ENCODE data around the gene SPAG16. TPM values are rescaled to one million over a fixed set of nuclear protein-coding genes. Genes with fewer than 3 reads are reported as not detected.

The SPAG16 gene
- total RNA-seq, 2 donors from 2014 or later: 27.1 to 29.2 TPM

- Histone ChIP-seq H3K4me1 (replicated peaks) (no peaks in the 10 kb centered on the region), H3K9me3 (no peaks in the 10 kb centered on the region), H3K4me3 (no peak overlapping the region), H3K27ac (no peak overlapping the region), H3K36me3 (no peaks in the 10 kb centered on the region), H3K27me3 (replicated peaks; ENCODE audit: insufficient read depth) (no peaks in the 10 kb centered on the region)
- 68% methylated on average over 1 of the region's 1 CpG for WGBS
- TF ChIP-seq CTCF (IDR thresholded peaks at IDR 0.05) (no peak), POLR2A (IDR thresholded peaks at IDR 0.05) (no peak), POLR2AphosphoS5 (IDR thresholded peaks at IDR 0.05) (no peak)
- DNase-seq (ENCODE audit: low spot score): no peak
- intact Hi-C loops (cut with DNase I): no loop called here
Measured at GRCh38 chr2:213544940-213545339, 260.7 kb downstream of the SPAG16 start.

DNA sequence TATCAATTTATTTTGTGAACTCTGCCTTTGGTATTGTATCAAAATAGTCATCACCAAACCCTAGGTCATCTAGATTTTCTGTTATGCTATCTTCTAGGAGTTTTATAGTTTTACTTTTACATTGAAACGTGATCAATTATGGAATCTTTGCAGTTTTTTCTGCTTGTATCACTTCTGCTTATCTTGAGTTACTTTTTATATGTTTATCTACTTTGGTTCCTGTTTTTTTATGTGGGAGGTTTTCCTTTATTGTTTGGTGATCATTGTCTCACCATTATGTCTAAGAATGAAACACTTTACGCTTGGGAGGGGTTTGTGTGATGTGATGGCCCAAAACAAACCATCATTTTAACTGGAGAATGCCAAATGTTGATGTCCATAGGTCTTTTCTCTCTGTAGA lies 261.2 kb downstream of the SPAG16 start:
- Histone ChIP-seq H3K27ac (no peak overlapping the region), H3K36me3 (no peaks in the 10 kb centered on the region), H3K9me3 (no peaks in the 10 kb centered on the region), H3K4me3 (no peak overlapping the region), H3K27me3 (replicated peaks; ENCODE audit: insufficient read depth) (no peaks in the 10 kb centered on the region), H3K4me1 (replicated peaks) (no peaks in the 10 kb centered on the region)
- no peak for TF ChIP-seq POLR2A (IDR thresholded peaks at IDR 0.05)
- no peak for TF ChIP-seq CTCF (IDR thresholded peaks at IDR 0.05)
- TF ChIP-seq POLR2AphosphoS5 (IDR thresholded peaks at IDR 0.05): no peak
- DNase-seq (ENCODE audit: low spot score): no peak
- 35% methylated on average over 2 of the region's 2 CpGs for whole genome bisulfite sequencing
- intact Hi-C loops (cut with DNase I): no loop called here

GRCh38 chr2:213545964-213546475 lies 261.8 kb downstream of the SPAG16 start:
- Histone ChIP-seq H3K4me3 (no peak overlapping the region), H3K9me3 (no peaks in the 10 kb centered on the region), H3K36me3 (no peaks in the 10 kb centered on the region), H3K27me3 (replicated peaks; ENCODE audit: insufficient read depth) (no peaks in the 10 kb centered on the region), H3K27ac (no peak overlapping the region), H3K4me1 (replicated peaks) (no peaks in the 10 kb centered on the region)
- DNase-seq (ENCODE audit: low spot score): no peak
- intact Hi-C loops (cut with DNase I): no loop called here
- TF ChIP-seq CTCF (IDR thresholded peaks at IDR 0.05) (no peak), POLR2A (IDR thresholded peaks at IDR 0.05) (no peak)

GRCh38 chr2:213551526-213551925 lies 267.3 kb downstream of the SPAG16 start:
- TF ChIP-seq POLR2A (IDR thresholded peaks at IDR 0.05) (no peak), POLR2AphosphoS5 (IDR thresholded peaks at IDR 0.05) (no peak), CTCF (IDR thresholded peaks at IDR 0.05) (no peak)
- WGBS: 79% methylated on average over 1 of the region's 1 CpG

DNA sequence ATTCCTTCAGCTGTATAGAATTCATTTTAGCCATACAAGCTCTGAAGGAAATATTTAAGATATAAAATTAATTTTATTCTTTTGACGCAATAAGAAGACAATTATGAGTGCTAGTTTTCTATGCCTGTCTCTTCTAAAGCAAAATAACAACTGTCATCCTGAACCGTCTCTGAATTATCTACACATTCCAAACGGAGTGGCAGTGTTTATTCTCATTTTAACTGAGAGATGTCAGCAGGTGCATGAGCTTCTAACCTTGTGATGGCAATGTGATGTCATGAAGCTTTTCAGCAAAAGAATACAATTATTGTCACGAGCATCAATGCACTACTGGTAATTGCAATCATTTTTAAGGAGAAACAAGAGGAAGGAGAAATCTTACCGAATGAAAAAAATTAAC lies 274.8 kb downstream of the SPAG16 start:
- 67% methylated on average over 5 of the region's 5 CpGs for WGBS
- no peaks in the 10 kb centered on the region for H3K36me3 ChIP-seq
- H3K27ac ChIP-seq: no peak overlapping the region
- H3K27me3 ChIP-seq (replicated peaks; ENCODE audit: insufficient read depth): no peaks in the 10 kb centered on the region
- H3K9me3 ChIP-seq: no peaks in the 10 kb centered on the region
- TF ChIP-seq POLR2AphosphoS5 (IDR thresholded peaks at IDR 0.05) (no peak), POLR2A (IDR thresholded peaks at IDR 0.05) (no peak), CTCF (IDR thresholded peaks at IDR 0.05) (no peak)
- intact Hi-C loops (cut with DNase I): no loop called here
- DNase-seq (ENCODE audit: low spot score): no peak
- no peaks in the 10 kb centered on the region for H3K4me1 ChIP-seq (replicated peaks)
- H3K4me3 ChIP-seq: no peak overlapping the region

More at GRCh38 chr2:213551526-213551925, 267.3 kb downstream of the SPAG16 start:
- no peak for DNase-seq (ENCODE audit: low spot score)
- intact Hi-C loops (cut with DNase I): no loop called here
- H3K9me3 ChIP-seq: no peaks in the 10 kb centered on the region
- no peaks in the 10 kb centered on the region for H3K27me3 ChIP-seq (replicated peaks; ENCODE audit: insufficient read depth)
- H3K27ac ChIP-seq: no peak overlapping the region
- H3K36me3 ChIP-seq: no peaks in the 10 kb centered on the region
- no peak overlapping the region for H3K4me3 ChIP-seq
- H3K4me1 ChIP-seq (replicated peaks): no peaks in the 10 kb centered on the region

Data from prostate gland (tissue), 2 donors.